Uterus (tissue), 4 donors: ENCODE data around the gene ST6GALNAC3. TPM values are rescaled to one million over a fixed set of nuclear protein-coding genes. Genes with fewer than 3 reads are reported as not detected.

Experiments used
- DNase-seq, 2 donors: peaks; one replicate each; pipeline ENCODE4 v3.0.0-alpha.2; 2019 to 2020
- H3K27ac ChIP-seq, 2 donors: fragments of 200-600 bp; sonication (generic); 1 replicate in 1 of 2; 2 replicates in 1 of 2; pipeline ENCODE4 v1.5.1; 2016 to 2018
- H3K27me3 ChIP-seq, 2 donors: fragments of 200-600 bp; sonication (generic); one replicate each; pipeline ENCODE4 v1.5.1; 2018 to 2019; ENCODE audit warnings: control low read depth in 1 of 2
- H3K36me3 ChIP-seq, 2 donors: fragments of 200-600 bp; sonication (generic); one replicate each; pipeline ENCODE4 v1.5.1; 2019; ENCODE audit warnings: control low read depth in 1 of 2
- H3K4me1 ChIP-seq, 2 donors: fragments of 200-600 bp; sonication (generic); one replicate each; pipeline ENCODE4 v1.5.1; 2018 to 2019; ENCODE audit warnings: control low read depth in 1 of 2
- H3K4me3 ChIP-seq, 2 donors: fragments of 200-600 bp; sonication (generic); 1 replicate in 1 of 2; 2 replicates in 1 of 2; pipeline ENCODE4 v1.5.1; 2018 to 2019; ENCODE audit warnings: mild to moderate bottlenecking in 1 of 2
- H3K9me3 ChIP-seq, 2 donors: fragments of 200-600 bp; sonication (generic); one replicate each; pipeline ENCODE4 v1.5.1; 2019; ENCODE audit warnings: control low read depth in 1 of 2
- POLR2A ChIP-seq, 2 donors: fragments of 450-650 bp; IDR thresholded peaks; one replicate each; pipeline ENCODE4 v1.6.1; 2016; ENCODE audit warnings: antibody characterized with exemption in 2 of 2, mild to moderate bottlenecking in 1 of 2, moderate library complexity in 1 of 2
- intact Hi-C: fragments of 100-400 bp; cut with DNase I; formaldehyde crosslinking; loops from one replicate; pipeline ENCODE4 v1.15.1; 2023; ENCODE audit warnings: low total_unique reads
- total RNA-seq, 4 donors: library from RNA; depleted of rRNA in 3 of 4; stranded (reverse); fragments of >200 nt in 3 of 4; gene quantifications; one replicate each; pipeline versions ENCODE4 v1.1.0 to v1.2.4, GENCODE V29; 2014 to 2023
- TF ChIP-seq, protein P1 (sequence below), 4 experiments: fragments of 200-600 bp in 2 of 4; fragments of 450-650 bp in 2 of 4; sonication (generic) in 2 of 4; IDR thresholded peaks; one replicate each; pipeline ENCODE4 v1.5.1; 2016 to 2019; ENCODE audit warnings: antibody characterized with exemption in 4 of 4, mild to moderate bottlenecking in 2 of 4, moderate library complexity in 1 of 4
- donor health status: DM: yes; HTN: yes; CAD: no.

ST6GALNAC3 gene
- total RNA-seq, 4 donors from 2014 or later: 6.7 to 43.4 (median 21.1) TPM

GRCh38 chr1:76473591-76473990, 399.0 kb downstream of the ST6GALNAC3 start:
- Histone ChIP-seq H3K36me3 (no peaks in the 10 kb centered on the region), H3K4me3 (no peak overlapping the region), H3K27ac (no peak overlapping the region), H3K9me3 (no peaks in the 10 kb centered on the region), H3K27me3 (no peaks in the 10 kb centered on the region), H3K4me1 (no peaks in the 10 kb centered on the region)
- no peak for DNase-seq
- intact Hi-C loops: no loop called here
- TF ChIP-seq POLR2A (IDR thresholded peaks at IDR 0.05): no peak

GRCh38 chr1:76474922-76475321, 400.4 kb downstream of the ST6GALNAC3 start:
- DNase-seq: no peak
- intact Hi-C loops: no loop called here
- Histone ChIP-seq H3K36me3 (no peaks in the 10 kb centered on the region), H3K4me3 (no peak overlapping the region), H3K9me3 (no peaks in the 10 kb centered on the region), H3K27ac (no peak overlapping the region), H3K27me3 (no peaks in the 10 kb centered on the region), H3K4me1 (no peaks in the 10 kb centered on the region)
- TF ChIP-seq POLR2A (IDR thresholded peaks at IDR 0.05): no peak
- TF ChIP-seq, protein P1, sequence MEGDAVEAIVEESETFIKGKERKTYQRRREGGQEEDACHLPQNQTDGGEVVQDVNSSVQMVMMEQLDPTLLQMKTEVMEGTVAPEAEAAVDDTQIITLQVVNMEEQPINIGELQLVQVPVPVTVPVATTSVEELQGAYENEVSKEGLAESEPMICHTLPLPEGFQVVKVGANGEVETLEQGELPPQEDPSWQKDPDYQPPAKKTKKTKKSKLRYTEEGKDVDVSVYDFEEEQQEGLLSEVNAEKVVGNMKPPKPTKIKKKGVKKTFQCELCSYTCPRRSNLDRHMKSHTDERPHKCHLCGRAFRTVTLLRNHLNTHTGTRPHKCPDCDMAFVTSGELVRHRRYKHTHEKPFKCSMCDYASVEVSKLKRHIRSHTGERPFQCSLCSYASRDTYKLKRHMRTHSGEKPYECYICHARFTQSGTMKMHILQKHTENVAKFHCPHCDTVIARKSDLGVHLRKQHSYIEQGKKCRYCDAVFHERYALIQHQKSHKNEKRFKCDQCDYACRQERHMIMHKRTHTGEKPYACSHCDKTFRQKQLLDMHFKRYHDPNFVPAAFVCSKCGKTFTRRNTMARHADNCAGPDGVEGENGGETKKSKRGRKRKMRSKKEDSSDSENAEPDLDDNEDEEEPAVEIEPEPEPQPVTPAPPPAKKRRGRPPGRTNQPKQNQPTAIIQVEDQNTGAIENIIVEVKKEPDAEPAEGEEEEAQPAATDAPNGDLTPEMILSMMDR (IDR thresholded peaks at IDR 0.05): no peak

- Histone ChIP-seq H3K36me3 (no peaks in the 10 kb centered on the region), H3K27ac (no peak overlapping the region), H3K27me3 (no peaks in the 10 kb centered on the region), H3K4me1 (no peaks in the 10 kb centered on the region), H3K9me3 (no peaks in the 10 kb centered on the region), H3K4me3 (no peak overlapping the region)
- TF ChIP-seq POLR2A (IDR thresholded peaks at IDR 0.05): no peak
- TF ChIP-seq, protein P1 (IDR thresholded peaks at IDR 0.05): no peak
- no peak for DNase-seq
- intact Hi-C loops: no loop called here
These were observed 402.6 kb downstream of the ST6GALNAC3 start for GRCh38 chr1:76477156-76477555.

GRCh38 chr1:76480827-76481226, 406.3 kb downstream of the ST6GALNAC3 start:
- TF ChIP-seq, protein P1 (IDR thresholded peaks at IDR 0.05): no peak
- no peak for TF ChIP-seq POLR2A (IDR thresholded peaks at IDR 0.05)
- Histone ChIP-seq H3K4me1 (no peaks in the 10 kb centered on the region), H3K4me3 (no peak overlapping the region), H3K9me3 (no peaks in the 10 kb centered on the region), H3K36me3 (no peaks in the 10 kb centered on the region), H3K27me3 (no peaks in the 10 kb centered on the region), H3K27ac (no peak overlapping the region)
- no peak for DNase-seq
- intact Hi-C loops: no loop called here

DNA sequence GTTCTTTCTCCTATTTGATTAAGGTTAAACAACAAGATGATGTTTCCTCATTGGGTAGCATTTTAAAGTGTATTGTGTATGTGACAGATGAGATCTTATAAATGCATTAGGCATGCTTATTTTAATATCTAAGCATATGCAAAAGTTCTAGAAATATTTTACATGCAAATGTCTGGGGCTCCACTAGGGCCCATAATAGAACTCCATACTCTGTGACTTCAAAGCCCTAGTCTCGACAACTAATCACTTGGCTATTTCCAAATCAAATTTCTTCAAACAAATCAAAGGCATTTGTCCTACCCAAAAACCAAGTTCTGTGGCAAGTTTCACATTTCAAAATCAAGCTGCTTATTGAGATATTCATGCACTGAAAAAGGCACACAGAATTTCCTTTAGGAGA, 407.1 kb downstream of the ST6GALNAC3 start:
- DNase-seq: no peak
- Histone ChIP-seq H3K27me3 (no peaks in the 10 kb centered on the region), H3K9me3 (no peaks in the 10 kb centered on the region), H3K4me3 (no peak overlapping the region), H3K36me3 (no peaks in the 10 kb centered on the region), H3K27ac (no peak overlapping the region), H3K4me1 (no peaks in the 10 kb centered on the region)
- intact Hi-C loops: no loop called here
- TF ChIP-seq, protein P1 (IDR thresholded peaks at IDR 0.05): no peak
- TF ChIP-seq POLR2A (IDR thresholded peaks at IDR 0.05): no peak

- no peaks in the 10 kb centered on the region for H3K4me1 ChIP-seq
- intact Hi-C loops: no loop called here
- no peaks in the 10 kb centered on the region for H3K27me3 ChIP-seq
- H3K9me3 ChIP-seq: no peaks in the 10 kb centered on the region
- H3K27ac ChIP-seq: no peak overlapping the region
- no peak for DNase-seq
- no peak overlapping the region for H3K4me3 ChIP-seq
- TF ChIP-seq, protein P1 (IDR thresholded peaks at IDR 0.05): no peak
- TF ChIP-seq POLR2A (IDR thresholded peaks at IDR 0.05): no peak
- H3K36me3 ChIP-seq: no peaks in the 10 kb centered on the region
These were observed 407.7 kb downstream of the ST6GALNAC3 start for GRCh38 chr1:76482272-76482671.
